Dermis lymphatic vessel endothelial cell (primary cell): ENCODE results near the gene VIPR2. TPM values are rescaled to one million over a fixed set of nuclear protein-coding genes. Genes with fewer than 3 reads are reported as not detected.

Source experiments
- total RNA-seq: library from RNA; depleted of rRNA; stranded (reverse); fragments of >200 nt; gene quantifications from 2 replicates; pipeline ENCODE4 v1.2.1, GENCODE V29; 2014

VIPR2 gene, protein sequence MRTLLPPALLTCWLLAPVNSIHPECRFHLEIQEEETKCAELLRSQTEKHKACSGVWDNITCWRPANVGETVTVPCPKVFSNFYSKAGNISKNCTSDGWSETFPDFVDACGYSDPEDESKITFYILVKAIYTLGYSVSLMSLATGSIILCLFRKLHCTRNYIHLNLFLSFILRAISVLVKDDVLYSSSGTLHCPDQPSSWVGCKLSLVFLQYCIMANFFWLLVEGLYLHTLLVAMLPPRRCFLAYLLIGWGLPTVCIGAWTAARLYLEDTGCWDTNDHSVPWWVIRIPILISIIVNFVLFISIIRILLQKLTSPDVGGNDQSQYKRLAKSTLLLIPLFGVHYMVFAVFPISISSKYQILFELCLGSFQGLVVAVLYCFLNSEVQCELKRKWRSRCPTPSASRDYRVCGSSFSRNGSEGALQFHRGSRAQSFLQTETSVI
- total RNA-seq = not detected in 2 replicates

DNA sequence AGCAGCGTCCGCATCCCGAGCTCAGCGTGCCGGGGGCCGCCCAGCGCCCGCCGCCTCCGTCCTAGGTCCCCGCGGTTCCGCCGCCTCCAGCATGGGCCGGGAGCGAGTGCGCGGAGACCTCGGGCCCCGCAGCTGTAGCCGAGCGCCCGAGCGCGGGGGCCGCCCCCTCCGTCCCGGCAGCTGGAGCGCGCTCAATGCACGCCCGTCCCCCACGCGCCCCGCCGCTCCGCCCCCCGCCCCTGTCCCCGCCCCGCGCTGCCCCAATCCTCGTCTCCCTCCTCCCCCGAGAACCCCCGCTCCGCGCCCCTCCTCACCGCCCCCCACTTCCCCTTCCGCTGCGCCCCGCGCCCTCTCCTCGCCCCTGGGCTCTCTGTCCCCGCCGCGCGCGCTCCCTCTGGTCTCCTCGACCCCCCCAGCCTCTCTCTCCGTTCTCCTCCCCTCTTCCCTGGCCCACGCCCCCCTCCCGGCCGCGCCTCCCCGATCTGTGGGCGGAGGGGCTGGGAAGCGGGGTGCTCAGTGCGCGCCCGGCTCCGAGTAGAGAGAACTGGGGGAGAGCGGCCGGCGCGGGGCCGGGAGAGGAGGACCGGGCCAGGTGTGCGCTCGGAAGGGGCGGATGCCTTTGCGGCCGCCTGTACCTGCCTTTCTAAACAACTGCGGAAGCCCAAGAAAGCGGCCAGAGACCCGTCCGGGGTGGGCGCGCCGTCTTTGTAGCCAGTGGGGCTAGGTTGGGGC lies at the start of gene VIPR2:
VIPR2 (minus strand) TSS at position 110 of the 732 bp plus-strand sequence; CDS start at position 14, 96 bp downstream.

